HL-60 (cell line): ENCODE measurements around the gene TSC2.

Experiments
- DNase-seq, 2 experiments: peaks; one replicate each; pipeline ENCODE4 v3.0.0-alpha.2; 2010 to 2020; ENCODE audit warnings: low read depth in 1 of 2, low spot score in 1 of 2
- H3K27ac ChIP-seq: fragments of 250-450 bp; sonication (Bioruptor Pico); replicated peaks from 2 replicates; pipeline ENCODE4 v1.5.1; 2020; ENCODE audit warnings: mild to moderate bottlenecking, moderate library complexity
- H3K27me3 ChIP-seq: fragments of 250-450 bp; sonication (Bioruptor Pico); 2 replicates; pipeline ENCODE4 v1.5.1; 2021; ENCODE audit warnings: mild to moderate bottlenecking, moderate library complexity; ENCODE audit not compliant: insufficient read depth, poor library complexity, severe bottlenecking
- H3K4me3 ChIP-seq: replicated peaks from 2 replicates; pipeline ENCODE4 v1.5.1; 2011; ENCODE audit warnings: mild to moderate bottlenecking, control low read depth, low read length; ENCODE audit not compliant: insufficient read depth
- CTCF ChIP-seq: IDR thresholded peaks from one replicate; pipeline ENCODE4 v1.5.1; 2011; ENCODE audit warnings: low read length, control low read depth, inconsistent platforms; ENCODE audit not compliant: insufficient read depth
- GABPA ChIP-seq: IDR thresholded peaks from 2 replicates; pipeline ENCODE4 v1.6.1; 2012; ENCODE audit warnings: low read depth
- POLR2AphosphoS5 ChIP-seq: IDR thresholded peaks from 2 replicates; pipeline ENCODE4 v1.6.1; 2012; ENCODE audit warnings: low read depth
- REST ChIP-seq: IDR thresholded peaks from 2 replicates; pipeline ENCODE4 v1.6.1; 2012; ENCODE audit warnings: low read depth; ENCODE audit not compliant: insufficient replicate concordance
- SPI1 ChIP-seq: IDR thresholded peaks from 2 replicates; pipeline ENCODE4 v1.6.1; 2012; ENCODE audit warnings: low read depth, mild to moderate bottlenecking, borderline replicate concordance

The TSC2 gene

GRCh38 chr16:2019921-2020831, 27.6 kb upstream of the TSC2 start:
- no peak overlapping the region for H3K27ac ChIP-seq
- no peak for TF ChIP-seq SPI1
- TF ChIP-seq POLR2AphosphoS5 = no peak
- no peak for TF ChIP-seq CTCF
- peaks cover 19% of the 10 kb centered on the region for H3K27me3 ChIP-seq
- H3K4me3 ChIP-seq = no peak overlapping the region
- DNase-seq = no peak

- DNase-seq = no peak
- no peak for TF ChIP-seq CTCF
- no peak for TF ChIP-seq REST
- TF ChIP-seq GABPA = no peak
- TF ChIP-seq SPI1 = no peak
- no peak for TF ChIP-seq POLR2AphosphoS5
- H3K27ac ChIP-seq = no peak overlapping the region
- peak overlapping the region; percentile 17; the same call in 1 of the 2 replicates for H3K4me3 ChIP-seq
- H3K27me3 ChIP-seq = peaks cover 33% of the 10 kb centered on the region
Measured at GRCh38 chr16:2022723-2023091, 25.1 kb upstream of the TSC2 start.

GRCh38 chr16:2023092-2024031, 24.4 kb upstream of the TSC2 start:
- Histone ChIP-seq H3K27ac (no peak overlapping the region), H3K4me3 (peak overlapping the region; percentile 23), H3K27me3 (peaks cover 39% of the 10 kb centered on the region)
- TF ChIP-seq SPI1 (0 out of 2 replicates have a peak, but pooled peaks have one; percentile 6), REST (no peak), CTCF (peak; percentile 95)
- DNase-seq = peak; percentile 78 to 89
